NCI-H1105 (cell line): ENCODE data around the gene ITPK1.
"Not testable (repeated sequence)": the region's sequence is repeated elsewhere in the genome, so short reads cannot be mapped to it uniquely, and the experiment has no call there.

ENCODE experiments used
- DNase-seq: peaks from one replicate; lab custom pipeline; 2025; lab: John Stamatoyannopoulos, UW

ITPK1 gene

GRCh38 chr14:93128725-93129459 is 13.2 kb upstream of the ITPK1 start:
- DNase-seq = no peak

GRCh38 chr14:93126111-93126510 is 10.4 kb upstream of the ITPK1 start:
- no peak for DNase-seq

- no peak for DNase-seq
Measured at GRCh38 chr14:93122826-93123225, 7.1 kb upstream of the ITPK1 start.

- no peak for DNase-seq
Measured at GRCh38 chr14:93121030-93121834, 5.5 kb upstream of the ITPK1 start.

GRCh38 chr14:93120517-93120916 is 4.8 kb upstream of the ITPK1 start:
- DNase-seq = no peak

GRCh38 chr14:93116676-93117200 is 1.0 kb upstream of the ITPK1 start:
- DNase-seq = no peak

GRCh38 chr14:93115069-93115820 is 480 bp downstream of the ITPK1 start:
- peak; percentile 79 for DNase-seq

- no peak for DNase-seq
Measured at GRCh38 chr14:93114713-93115068, 1.0 kb downstream of the ITPK1 start.

- DNase-seq = no peak
Measured at GRCh38 chr14:93114068-93114710, 1.5 kb downstream of the ITPK1 start.

GRCh38 chr14:93113678-93114067 is 2.1 kb downstream of the ITPK1 start:
- no peak for DNase-seq

- peak; percentile 68 for DNase-seq
Measured at GRCh38 chr14:93112891-93113677, 2.6 kb downstream of the ITPK1 start.

GRCh38 chr14:93111541-93111940 is 4.2 kb downstream of the ITPK1 start:
- not testable (repeated sequence) for DNase-seq

- no peak for DNase-seq
Measured at GRCh38 chr14:93110856-93111419, 4.8 kb downstream of the ITPK1 start.

GRCh38 chr14:93109572-93110481 is 5.9 kb downstream of the ITPK1 start:
- no peak for DNase-seq

GRCh38 chr14:93108105-93108504 is 7.6 kb downstream of the ITPK1 start:
- DNase-seq = no peak

GRCh38 chr14:93107453-93107852 is 8.3 kb downstream of the ITPK1 start:
- DNase-seq = no peak

- DNase-seq = no peak
Measured at GRCh38 chr14:93106541-93107156, 9.1 kb downstream of the ITPK1 start.

- DNase-seq = not testable (repeated sequence)
Measured at GRCh38 chr14:93105856-93106255, 9.9 kb downstream of the ITPK1 start.

GRCh38 chr14:93105362-93105761 is 10.4 kb downstream of the ITPK1 start:
- no peak for DNase-seq
